ENCODE data around the gene ETV5. TPM values are rescaled to one million over a fixed set of nuclear protein-coding genes. Genes with fewer than 3 reads are reported as not detected.

ETV5 gene
- total and polyA plus RNA-seq, 2 of the 4 experiments (the other 2 are of a cell fraction) = 15.7 to 20.1 TPM

- Histone ChIP-seq H3K23ac (ENCODE audit: low read depth, low read length) (no peak overlapping the region), H3K9me3 (ENCODE audit: control insufficient read depth, insufficient read depth, low read length) (peaks cover 5% of the 10 kb centered on the region; the same call in 1 of the 2 replicates), H3K4ac (ENCODE audit: low read depth, low read length) (no peak overlapping the region), H2AK5ac (ENCODE audit: low read depth, low read length) (no peak overlapping the region), H3K79me1 (ENCODE audit: low read depth in 1 of 2, low read length in 2 of 2) (no peaks in the 10 kb centered on the region), H3K27ac (ENCODE audit: insufficient read depth, low read length) (no peak overlapping the region), H2BK120ac (ENCODE audit: low read depth, low read length) (no peak overlapping the region), H3K9me1 (ENCODE audit: insufficient read depth, low read length) (no peaks in the 10 kb centered on the region), H3K4me2 (ENCODE audit: low read depth, low read length) (no peak overlapping the region), H4K5ac (ENCODE audit: low read depth, low read length) (no peak overlapping the region), H2BK20ac (ENCODE audit: low read depth, low read length) (no peak overlapping the region), H3K14ac (replicated peaks; ENCODE audit: low read depth, low read length) (no peak overlapping the region), H3K18ac (ENCODE audit: low read depth, low read length) (no peak overlapping the region), H3K9ac (ENCODE audit: low read depth, low read length) (no peak overlapping the region), H3K4me1 (ENCODE audit: control insufficient read depth, insufficient read depth, low read length) (no peaks in the 10 kb centered on the region), H4K8ac (ENCODE audit: low read depth in 2 of 2, low read length in 2 of 2) (no peak overlapping the region), H2BK15ac (ENCODE audit: low read depth, low read length) (no peak overlapping the region), H3K4me3 (ENCODE audit: insufficient read depth, low read depth, low read length) (no peak overlapping the region), H3K27me3 (ENCODE audit: control insufficient read depth, insufficient read depth, low read length) (peaks cover 6% of the 10 kb centered on the region; the same call in 1 of the 2 replicates), H4K91ac (ENCODE audit: insufficient read depth, low read depth, low read length) (no peak overlapping the region), H2AK9ac (replicated peaks; ENCODE audit: low read depth, low read length, poor library complexity) (no peak overlapping the region), H3K36me3 (ENCODE audit: control insufficient read depth, insufficient read depth, low read length) (no peaks in the 10 kb centered on the region), H2BK5ac (ENCODE audit: low read depth, low read length, poor library complexity, severe bottlenecking) (no peak overlapping the region), H3K56ac (ENCODE audit: extremely low read depth, insufficient read depth, low read length) (no peak overlapping the region), H2AFZ (replicated peaks; ENCODE audit: low read length, poor library complexity) (no peak overlapping the region), H4K20me1 (ENCODE audit: insufficient read depth, low read length) (no peaks in the 10 kb centered on the region)
- ChIA-PET CTCF (interaction anchor here (0.5 to 1.6 kb wide), 3 partner anchors 11 to 1452 kb away, joined by 3 to 6 read pairs (median 6); partner anchors contain the start of gene EPHB3), POLR2A (ENCODE audit: unreplicated experiment) (no interaction called here)
- WGBS, 2 experiments (ENCODE audit: extremely low coverage in 2 of 2, insufficient read length in 1 of 2) = 60% methylated on average over 1 of the region's 7 CpGs; no CpG with 5 or more reads in 1 of the 2 experiments
- TF ChIP-seq MAFK (IDR thresholded peaks at IDR 0.05; ENCODE audit: low read depth, low read length) (no peak), CTCF (conservative IDR thresholded peaks at IDR 0.05; ENCODE audit: low read depth, low read length) (no peak), POLR2A (IDR thresholded peaks at IDR 0.05; ENCODE audit: low read depth, low read length) (no peak), CEBPB (IDR thresholded peaks at IDR 0.05; ENCODE audit: low read depth, low read length) (no peak), USF2 (IDR thresholded peaks at IDR 0.05; ENCODE audit: low read depth, low read length) (no peak), RCOR1 (IDR thresholded peaks at IDR 0.05; ENCODE audit: insufficient replicate concordance, low read length) (no peak), FOS (IDR thresholded peaks at IDR 0.05; ENCODE audit: low read depth, low read length) (no peak), MAZ (IDR thresholded peaks at IDR 0.05; ENCODE audit: borderline replicate concordance, low read depth, low read length) (no peak), SMC3 (IDR thresholded peaks at IDR 0.05; ENCODE audit: low read depth, low read length) (no peak), ELK1 (IDR thresholded peaks at IDR 0.05; ENCODE audit: borderline replicate concordance, low read depth, low read length) (no peak), RAD21 (IDR thresholded peaks at IDR 0.05; ENCODE audit: low read length) (no peak), BHLHE40 (IDR thresholded peaks at IDR 0.05; ENCODE audit: low read depth, low read length) (no peak), CHD1 (IDR thresholded peaks at IDR 0.05; ENCODE audit: low read depth, low read length) (no peak)
- dilution Hi-C loops (cut with HindIII; ENCODE audit: low sequenced_read_pairs, unreplicated experiment) = no loop called here
- BruUV-seq (replicated peaks) = no TSS peak
- ATAC-seq (ENCODE audit: low read depth) (no peak), DNase-seq (no peak)
- in situ Hi-C loops (cut with MboI; ENCODE audit: low sequenced_read_pairs) = no loop called here
- intact Hi-C loops (cut with micrococcal nuclease) = no loop called here
These were observed 95.6 kb downstream of the ETV5 start for GRCh38 chr3:186013312-186013711.

Data from IMR-90 (cell line).